Prostate gland (tissue), 2 donors: ENCODE measurements around the gene MYADML2. TPM values are rescaled to one million over a fixed set of nuclear protein-coding genes. Genes with fewer than 3 reads are reported as not detected.
A peak's percentile ranks its signal among the peaks of the same experiment; 100 is the strongest.

Experiments
- DNase-seq: peaks from one replicate; pipeline ENCODE4 v3.0.0-alpha.2; 2019; ENCODE audit warnings: low spot score
- H3K27ac ChIP-seq, 2 donors: fragments of 200-600 bp; sonication (generic); 2 replicates each; pipeline ENCODE4 v1.5.1; 2017 to 2019
- H3K27me3 ChIP-seq: fragments of 200-600 bp; sonication (generic); replicated peaks from 2 replicates; pipeline ENCODE4 v1.5.1; 2019; ENCODE audit not compliant: insufficient read depth
- H3K36me3 ChIP-seq, 2 donors: fragments of 200-600 bp; sonication (generic); 1 replicate in 1 of 2; 2 replicates in 1 of 2; pipeline versions ENCODE4 v1.5.1 to v1.8.1; 2017 to 2019
- H3K4me1 ChIP-seq: fragments of 200-600 bp; sonication (generic); replicated peaks from 2 replicates; pipeline ENCODE4 v1.5.1; 2019
- H3K4me3 ChIP-seq, 2 donors: fragments of 200-600 bp; sonication (generic); 2 replicates each; pipeline ENCODE4 v1.5.1; 2017 to 2019
- H3K9me3 ChIP-seq: fragments of 200-600 bp; sonication (generic); 2 replicates; pipeline ENCODE4 v1.5.1; 2017
- CTCF ChIP-seq, 4 experiments: fragments of 200-600 bp in 2 of 4; fragments of 450-650 bp in 2 of 4; sonication (generic) in 2 of 4; IDR thresholded peaks; 1 replicate in 3 of 4; 2 replicates in 1 of 4; pipeline ENCODE4 v1.5.1; 2016 to 2019; ENCODE audit warnings: antibody characterized with exemption in 4 of 4, mild to moderate bottlenecking in 2 of 4, moderate library complexity in 2 of 4
- POLR2A ChIP-seq: fragments of 450-650 bp; IDR thresholded peaks from one replicate; pipeline ENCODE4 v1.6.1; 2016; ENCODE audit warnings: antibody characterized with exemption, mild to moderate bottlenecking
- POLR2AphosphoS5 ChIP-seq: sonication (generic); formaldehyde crosslinking; IDR thresholded peaks from one replicate; pipeline ENCODE4 v1.6.1; 2017; ENCODE audit warnings: antibody characterized with exemption
- WGBS: methylation state at CpG from one replicate; pipeline ENCODE4 v1.1.5; 2018; 5-methylcytosine and 5-hydroxymethylcytosine counted together
- intact Hi-C: fragments of 100-400 bp; cut with DNase I; formaldehyde crosslinking; loops from one replicate; pipeline ENCODE4 v1.14.2; 2022
- total RNA-seq, 2 donors: library from RNA; depleted of rRNA; stranded (reverse); fragments of >200 nt; gene quantifications; one replicate each; pipeline ENCODE4 v1.1.0, GENCODE V29; 2016

The MYADML2 gene
- total RNA-seq, 2 donors from 2014 or later: 0.14 TPM; not detected in 1

- H3K36me3 ChIP-seq: no peaks in the 10 kb centered on the region
These were observed 46.9 kb upstream of the MYADML2 start for GRCh38 chr17:81993729-81994592.

GRCh38 chr17:81992306-81993102 is 45.5 kb upstream of the MYADML2 start:
- Histone ChIP-seq H3K9me3 (no peaks in the 10 kb centered on the region), H3K36me3 (no peaks in the 10 kb centered on the region), H3K27ac (peak overlapping the region; percentile 42 to 51), H3K4me1 (peaks cover 14% of the 10 kb centered on the region), H3K27me3 (no peaks in the 10 kb centered on the region), H3K4me3 (no peak overlapping the region)
- TF ChIP-seq POLR2AphosphoS5 (no peak), POLR2A (no peak), CTCF (IDR thresholded peaks at IDR 0.05) (no peak)
- 54% methylated on average over 25 of the region's 31 CpGs for WGBS
- intact Hi-C loops: no loop called here
- no peak for DNase-seq

More at GRCh38 chr17:81993729-81994592, 46.9 kb upstream of the MYADML2 start:
- intact Hi-C loops: no loop called here
- WGBS: 94% methylated on average over 29 of the region's 37 CpGs
- Histone ChIP-seq H3K9me3 (no peaks in the 10 kb centered on the region), H3K27ac (no peak overlapping the region), H3K4me3 (no peak overlapping the region), H3K27me3 (no peaks in the 10 kb centered on the region), H3K4me1 (peaks cover 14% of the 10 kb centered on the region)
- no peak for TF ChIP-seq POLR2A
- TF ChIP-seq CTCF (IDR thresholded peaks at IDR 0.05): no peak
- no peak for TF ChIP-seq POLR2AphosphoS5
- no peak for DNase-seq

- TF ChIP-seq POLR2A (peak; percentile 68), CTCF (IDR thresholded peaks at IDR 0.05) (peak in 1 of 4 experiments; percentile 28), POLR2AphosphoS5 (peak; percentile 84)
- H3K4me1 ChIP-seq: peaks cover 14% of the 10 kb centered on the region
- WGBS: 20% methylated on average over 31 of the region's 31 CpGs
- peak; percentile 87 for DNase-seq
- intact Hi-C loops: no loop called here
- no peaks in the 10 kb centered on the region for H3K9me3 ChIP-seq
- H3K27ac ChIP-seq: peak overlapping the region; percentile 42 to 51
- H3K27me3 ChIP-seq: no peaks in the 10 kb centered on the region
- no peaks in the 10 kb centered on the region for H3K36me3 ChIP-seq
- no peak overlapping the region for H3K4me3 ChIP-seq
These were observed 44.8 kb upstream of the MYADML2 start for GRCh38 chr17:81991684-81992305.

- 71% methylated on average over 25 of the region's 25 CpGs for WGBS
- H3K27me3 ChIP-seq: no peaks in the 10 kb centered on the region
- H3K27ac ChIP-seq: peak overlapping the region; percentile 42 to 51
- H3K4me3 ChIP-seq: no peak overlapping the region
- H3K4me1 ChIP-seq: peaks cover 14% of the 10 kb centered on the region
- TF ChIP-seq POLR2A (no peak), CTCF (IDR thresholded peaks at IDR 0.05) (no peak), POLR2AphosphoS5 (no peak)
- H3K36me3 ChIP-seq: no peaks in the 10 kb centered on the region
- no peak for DNase-seq
- no peaks in the 10 kb centered on the region for H3K9me3 ChIP-seq
- intact Hi-C loops: no loop called here
These were observed 44.0 kb upstream of the MYADML2 start for GRCh38 chr17:81990836-81991683.
